Stomach (tissue), 9 donors: ENCODE results near the gene REPIN1. TPM values are rescaled to one million over a fixed set of nuclear protein-coding genes. Genes with fewer than 3 reads are reported as not detected.

Experiments used
- DNase-seq, 2 donors: peaks; one replicate each; pipeline versions ENCODE4 v3.0.0 to v3.0.0-alpha.2; 2013 to 2019
- H3K27ac ChIP-seq, 5 donors: fragments of 200-600 bp in 4 of 5; sonication (generic) in 4 of 5; one replicate each; pipeline ENCODE4 v1.5.1; 2013 to 2019; ENCODE audit warnings: mild to moderate bottlenecking in 1 of 5, moderate library complexity in 1 of 5
- H3K27me3 ChIP-seq, 3 donors: fragments of 200-600 bp; sonication (generic); one replicate each; pipeline ENCODE4 v1.5.1; 2017 to 2019; ENCODE audit warnings: mixed run types in 1 of 3
- H3K36me3 ChIP-seq, 4 donors: fragments of 200-600 bp; sonication (generic); 1 replicate in 3 of 4; 2 replicates in 1 of 4; pipeline ENCODE4 v1.5.1; 2016 to 2019
- H3K4me1 ChIP-seq, 4 donors: fragments of 200-600 bp; sonication (generic); one replicate each; pipeline ENCODE4 v1.5.1; 2016 to 2019
- H3K4me3 ChIP-seq, 4 donors: fragments of 200-600 bp; sonication (generic) in 3 of 4; one replicate each; pipeline ENCODE4 v1.5.1; 2016 to 2019; ENCODE audit warnings: mild to moderate bottlenecking in 1 of 4
- H3K9me3 ChIP-seq, 4 donors: fragments of 200-600 bp; sonication (generic); one replicate each; pipeline ENCODE4 v1.5.1; 2016 to 2019
- CTCF ChIP-seq, 7 experiments: fragments of 450-650 bp in 4 of 7; fragments of 200-600 bp in 3 of 7; sonication (generic) in 3 of 7; IDR thresholded peaks; one replicate each; pipeline ENCODE4 v1.5.1; 2016 to 2019; ENCODE audit warnings: antibody characterized with exemption in 7 of 7, control low read depth in 2 of 7, mild to moderate bottlenecking in 1 of 7
- EP300 ChIP-seq: sonication (generic); formaldehyde crosslinking; IDR thresholded peaks from one replicate; pipeline ENCODE4 v1.6.1; 2017; ENCODE audit warnings: antibody characterized with exemption
- POLR2A ChIP-seq, 4 donors: fragments of 450-650 bp; IDR thresholded peaks; one replicate each; pipeline ENCODE4 v1.6.1; 2016; ENCODE audit warnings: antibody characterized with exemption in 4 of 4, control low read depth in 2 of 4, mild to moderate bottlenecking in 1 of 4, moderate library complexity in 1 of 4
- POLR2AphosphoS5 ChIP-seq, 3 donors: sonication (generic); formaldehyde crosslinking; IDR thresholded peaks; one replicate each; pipeline ENCODE4 v1.6.1; 2016; ENCODE audit warnings: antibody characterized with exemption in 3 of 3
- WGBS, 5 donors: extraction: QIAGEN DNeasy Blood & Tissue Kit in 3 of 5; methylation state at CpG; one replicate each; pipeline versions ENCODE4 v1.1.5 to v1.1.7; 2013 to 2018; 5-methylcytosine and 5-hydroxymethylcytosine counted together
- intact Hi-C: fragments of 100-400 bp; cut with DNase I; formaldehyde crosslinking; loops from one replicate; pipeline ENCODE4 v1.15.1; 2023; ENCODE audit warnings: low total_unique reads
- polyA plus RNA-seq, 3 donors: library from polyadenylated mRNA; stranded (reverse); fragments of 200-250 nt; gene quantifications; one replicate each; pipeline ENCODE4 v1.2.3, GENCODE V29; 2013
- total RNA-seq, 5 donors: library from RNA; depleted of rRNA; stranded (reverse); fragments of >200 nt; gene quantifications; one replicate each; pipeline versions ENCODE4 v1.1.0 to v1.2.3, GENCODE V29; 2014 to 2016
- donor health status: healthy with polysubstance abuse.
- donor health status: Bipolar disorder and iron deficiency.
- donor health status: healthy.

The REPIN1 gene
- total and polyA plus RNA-seq, 8 donors = 35.9 to 298 (median 49.3) TPM

- no peaks in the 10 kb centered on the region for H3K9me3 ChIP-seq
- no peak overlapping the region for H3K4me3 ChIP-seq
- TF ChIP-seq POLR2A (IDR thresholded peaks at IDR 0.05) (no peak), CTCF (IDR thresholded peaks at IDR 0.05) (no peak), POLR2AphosphoS5 (IDR thresholded peaks at IDR 0.05) (no peak), EP300 (no peak)
- H3K27me3 ChIP-seq = no peaks in the 10 kb centered on the region
- H3K36me3 ChIP-seq = peaks cover 6 to 38% (median 27%) of the 10 kb centered on the region in 4 donors
- 77 to 90% (median 84%) methylated on average over 2 of the region's 2 CpGs for WGBS, 5 donors
- peaks cover 14 to 36% (median 24%) of the 10 kb centered on the region in 4 donors for H3K4me1 ChIP-seq
- intact Hi-C loops = no loop called here
- DNase-seq = no peak
- no peak overlapping the region for H3K27ac ChIP-seq
These were observed 30.3 kb downstream of the REPIN1 start for GRCh38 chr7:150398965-150399320.

GRCh38 chr7:150399421-150400007 is 30.9 kb downstream of the REPIN1 start:
- no peaks in the 10 kb centered on the region for H3K9me3 ChIP-seq
- H3K4me3 ChIP-seq = no peak overlapping the region
- peaks cover 6 to 38% (median 27%) of the 10 kb centered on the region in 4 donors for H3K36me3 ChIP-seq
- H3K27ac ChIP-seq = no peak overlapping the region
- peaks cover 19 to 38% (median 29%) of the 10 kb centered on the region in 4 donors for H3K4me1 ChIP-seq
- H3K27me3 ChIP-seq = no peaks in the 10 kb centered on the region
- intact Hi-C loops = no loop called here
- no peak for DNase-seq
- WGBS, 5 donors = 86 to 93% (median 88%) methylated on average over 6 to 15 of the region's 15 CpGs
- TF ChIP-seq POLR2AphosphoS5 (IDR thresholded peaks at IDR 0.05) = no peak
- TF ChIP-seq EP300 = no peak
- no peak for TF ChIP-seq CTCF (IDR thresholded peaks at IDR 0.05)
- TF ChIP-seq POLR2A (IDR thresholded peaks at IDR 0.05) = no peak

GRCh38 chr7:150400008-150400787 is 31.6 kb downstream of the REPIN1 start:
- Histone ChIP-seq H3K4me3 (no peak overlapping the region), H3K27me3 (no peaks in the 10 kb centered on the region), H3K36me3 (peaks cover 6 to 38% (median 27%) of the 10 kb centered on the region in 4 donors), H3K4me1 (peaks cover 24 to 37% (median 30%) of the 10 kb centered on the region in 4 donors), H3K9me3 (no peaks in the 10 kb centered on the region), H3K27ac (no peak overlapping the region)
- WGBS, 5 donors = 56 to 80% (median 73%) methylated on average over 11 of the region's 11 CpGs
- no peak for TF ChIP-seq EP300
- TF ChIP-seq POLR2AphosphoS5 (IDR thresholded peaks at IDR 0.05) = no peak
- TF ChIP-seq CTCF (IDR thresholded peaks at IDR 0.05) = no peak
- TF ChIP-seq POLR2A (IDR thresholded peaks at IDR 0.05) = no peak
- intact Hi-C loops = no loop called here
- DNase-seq = no peak

GRCh38 chr7:150400788-150401423 is 32.3 kb downstream of the REPIN1 start:
- Histone ChIP-seq H3K4me3 (no peak overlapping the region), H3K36me3 (peaks cover 6 to 33% (median 26%) of the 10 kb centered on the region in 4 donors), H3K27me3 (no peaks in the 10 kb centered on the region), H3K27ac (no peak overlapping the region), H3K9me3 (no peaks in the 10 kb centered on the region), H3K4me1 (peaks cover 27 to 39% (median 33%) of the 10 kb centered on the region in 4 donors)
- 70 to 79% (median 73%) methylated on average over 15 of the region's 15 CpGs for WGBS, 5 donors
- intact Hi-C loops = no loop called here
- no peak for TF ChIP-seq POLR2AphosphoS5 (IDR thresholded peaks at IDR 0.05)
- no peak for TF ChIP-seq CTCF (IDR thresholded peaks at IDR 0.05)
- no peak for TF ChIP-seq EP300
- TF ChIP-seq POLR2A (IDR thresholded peaks at IDR 0.05) = no peak
- no peak for DNase-seq
